Activated naive CD8-positive, alpha-beta T cell treated with anti-CD3 and anti-CD28 coated beads, Interleukin-2, amount 50 U/mL, for 24 hours (primary cell): ENCODE data around the gene VPS41.

Experiments
- ATAC-seq: fragments of 150-1000 bp; cut with Tn5 transposase; one replicate; pipeline ENCODE4 v1.10.0; 2021
- DNase-seq: peaks from one replicate; pipeline ENCODE4 v3.0.0; 2021
- H3K27ac Mint-ChIP-seq: one replicate; pipeline ENCODE4 v1.8.0; 2021; ENCODE audit warnings: mild to moderate bottlenecking, mixed read lengths
- H3K27me3 Mint-ChIP-seq: one replicate; pipeline ENCODE4 v1.8.0; 2021; ENCODE audit warnings: mixed read lengths
- H3K36me3 Mint-ChIP-seq: one replicate; pipeline ENCODE4 v1.8.0; 2021; ENCODE audit warnings: low read depth, mixed read lengths
- H3K4me1 Mint-ChIP-seq: one replicate; pipeline ENCODE4 v1.8.0; 2021; ENCODE audit warnings: mixed read lengths
- H3K4me3 Mint-ChIP-seq: one replicate; pipeline ENCODE4 v1.8.0; 2021; ENCODE audit warnings: mild to moderate bottlenecking, moderate library complexity, mixed read lengths
- H3K9me3 Mint-ChIP-seq: one replicate; pipeline ENCODE4 v1.8.0; 2021; ENCODE audit warnings: mixed read lengths

The VPS41 gene

DNA sequence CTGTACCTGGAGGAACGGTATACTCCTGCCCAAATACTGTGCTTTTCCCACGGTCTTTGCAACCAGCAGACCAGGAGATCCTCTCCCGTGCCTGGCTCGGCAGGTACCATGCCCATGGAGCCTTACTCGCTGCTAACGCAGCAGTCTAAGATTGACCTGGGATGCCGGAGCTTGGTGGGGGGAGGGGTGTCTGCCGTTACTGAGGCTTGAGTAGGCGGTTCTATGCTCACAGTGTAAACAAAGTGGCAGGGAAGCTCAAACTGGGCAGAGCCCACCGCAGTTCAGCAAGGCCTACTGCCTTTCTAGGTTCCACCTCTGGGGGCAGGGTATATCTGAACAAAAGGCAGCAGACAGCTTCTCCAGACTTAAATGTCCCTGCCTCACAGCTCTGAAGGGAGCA lies 22.7 kb downstream of the VPS41 start:
- peaks cover 26% of the 10 kb centered on the region for H3K4me1 Mint-ChIP-seq
- H3K4me3 Mint-ChIP-seq, result no peak overlapping the region
- no peaks in the 10 kb centered on the region for H3K27me3 Mint-ChIP-seq
- DNase-seq (no peak), ATAC-seq (no peak)
- peaks cover 16% of the 10 kb centered on the region for H3K9me3 Mint-ChIP-seq
- peaks cover 57% of the 10 kb centered on the region for H3K36me3 Mint-ChIP-seq
- H3K27ac Mint-ChIP-seq, result no peak overlapping the region

DNA sequence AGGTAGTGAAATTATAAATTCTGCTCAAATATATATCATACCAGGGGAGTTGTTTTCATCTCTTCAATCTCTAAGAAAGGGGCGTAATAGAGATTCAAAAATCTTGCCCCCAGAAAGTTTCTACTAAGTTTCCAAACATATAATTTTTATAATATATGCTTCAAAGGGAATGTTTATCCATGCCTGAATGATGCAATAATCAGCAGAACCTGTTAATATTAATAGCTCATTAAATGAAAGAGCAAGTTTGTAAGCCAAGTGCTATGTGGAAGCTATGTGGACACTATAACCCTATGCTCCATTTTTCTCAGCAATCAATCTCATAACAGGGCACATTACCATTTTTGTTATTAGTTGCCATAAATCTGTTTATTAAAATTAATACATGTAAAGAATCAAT lies 25.3 kb downstream of the VPS41 start:
- Mint-ChIP-seq H3K27ac (no peak overlapping the region), H3K4me3 (no peak overlapping the region), H3K4me1 (peaks cover 42% of the 10 kb centered on the region), H3K36me3 (peaks cover 44% of the 10 kb centered on the region), H3K9me3 (peaks cover 9% of the 10 kb centered on the region), H3K27me3 (no peaks in the 10 kb centered on the region)
- no peak for DNase-seq
- ATAC-seq, result no peak

DNA sequence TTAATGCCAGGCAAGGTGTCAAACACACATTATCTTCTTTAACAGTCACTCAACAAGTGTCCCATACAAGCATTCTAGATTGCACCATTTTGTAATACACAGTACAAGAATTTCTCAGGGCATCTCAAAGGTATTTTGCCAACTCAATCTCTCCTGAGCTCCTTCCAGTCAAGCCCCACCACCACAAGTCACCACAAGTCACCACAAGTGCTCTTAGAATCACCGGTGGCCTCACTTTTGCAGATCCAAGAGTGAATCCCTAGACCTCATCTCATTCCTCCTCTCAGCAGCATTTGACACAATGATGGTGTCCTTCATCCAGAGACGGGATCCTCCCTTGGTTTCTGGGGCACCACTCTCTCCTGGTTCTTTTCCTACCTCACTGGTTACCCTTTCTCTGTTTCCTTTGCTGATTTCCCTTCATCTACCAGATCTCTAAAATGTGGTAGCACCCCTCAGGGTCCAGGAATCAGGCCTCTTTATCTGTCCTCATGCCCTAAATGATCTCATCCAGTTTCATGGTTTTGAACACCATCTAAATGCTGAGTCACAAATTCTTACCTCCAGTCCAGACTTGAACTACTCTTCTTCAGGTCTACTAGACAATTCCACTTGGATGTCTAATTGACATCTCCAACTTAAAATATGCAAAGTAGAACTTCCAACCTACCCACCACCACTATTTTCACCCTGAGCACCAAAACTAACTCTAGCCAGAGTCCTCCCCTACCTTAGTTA lies 26.9 kb downstream of the VPS41 start:
- ATAC-seq, result peak; percentile 28
- no peak for DNase-seq
- Mint-ChIP-seq H3K36me3 (peaks cover 30% of the 10 kb centered on the region), H3K27me3 (no peaks in the 10 kb centered on the region), H3K27ac (no peak overlapping the region), H3K4me1 (peaks cover 42% of the 10 kb centered on the region), H3K4me3 (no peak overlapping the region), H3K9me3 (no peaks in the 10 kb centered on the region)

DNA sequence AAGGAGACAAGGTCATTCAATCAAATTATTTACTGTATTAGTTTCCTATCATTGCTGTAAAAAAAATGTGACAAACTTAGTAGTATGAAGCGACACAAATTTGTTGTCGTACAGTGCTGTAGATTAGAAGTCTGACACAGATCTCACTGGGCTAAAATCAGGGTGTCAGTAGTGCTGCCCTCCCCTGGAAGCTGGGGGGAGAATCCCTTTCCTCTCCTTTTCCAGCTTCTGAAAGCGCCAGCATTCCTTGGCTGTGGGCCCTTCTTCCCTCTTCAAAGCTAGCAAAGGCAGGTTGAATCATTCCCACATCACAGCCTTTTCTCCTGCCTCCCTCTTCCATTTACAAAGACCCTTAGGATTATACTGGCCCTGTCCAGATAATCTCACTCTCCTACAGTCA lies 28.0 kb downstream of the VPS41 start:
- ATAC-seq (no peak), DNase-seq (no peak)
- no peak overlapping the region for H3K27ac Mint-ChIP-seq
- H3K9me3 Mint-ChIP-seq, result no peaks in the 10 kb centered on the region
- H3K4me3 Mint-ChIP-seq, result no peak overlapping the region
- H3K4me1 Mint-ChIP-seq, result peaks cover 47% of the 10 kb centered on the region
- H3K27me3 Mint-ChIP-seq, result no peaks in the 10 kb centered on the region
- H3K36me3 Mint-ChIP-seq, result peaks cover 23% of the 10 kb centered on the region

DNA sequence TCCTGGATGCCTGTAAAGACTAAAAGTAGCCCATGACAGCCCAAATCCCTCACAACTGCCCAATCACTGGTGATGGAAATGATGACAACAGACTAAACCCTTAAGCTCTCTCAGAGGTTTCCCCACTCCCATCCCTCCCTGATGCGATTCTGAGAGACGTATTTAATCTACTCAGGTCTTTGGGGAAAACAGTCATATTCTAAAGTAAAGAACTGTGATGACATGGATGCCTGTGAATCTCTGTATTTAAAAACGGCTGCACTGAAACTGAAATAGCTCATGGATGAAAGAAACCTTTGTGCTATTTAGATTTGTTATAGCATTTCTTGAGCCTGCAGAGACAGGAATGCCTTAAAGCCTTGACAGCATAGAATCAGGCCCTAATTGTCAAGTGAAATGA lies 28.5 kb downstream of the VPS41 start:
- H3K27ac Mint-ChIP-seq, result no peak overlapping the region
- DNase-seq (no peak), ATAC-seq (no peak)
- no peaks in the 10 kb centered on the region for H3K9me3 Mint-ChIP-seq
- H3K36me3 Mint-ChIP-seq, result peaks cover 19% of the 10 kb centered on the region
- no peak overlapping the region for H3K4me3 Mint-ChIP-seq
- no peaks in the 10 kb centered on the region for H3K27me3 Mint-ChIP-seq
- peaks cover 47% of the 10 kb centered on the region for H3K4me1 Mint-ChIP-seq

DNA sequence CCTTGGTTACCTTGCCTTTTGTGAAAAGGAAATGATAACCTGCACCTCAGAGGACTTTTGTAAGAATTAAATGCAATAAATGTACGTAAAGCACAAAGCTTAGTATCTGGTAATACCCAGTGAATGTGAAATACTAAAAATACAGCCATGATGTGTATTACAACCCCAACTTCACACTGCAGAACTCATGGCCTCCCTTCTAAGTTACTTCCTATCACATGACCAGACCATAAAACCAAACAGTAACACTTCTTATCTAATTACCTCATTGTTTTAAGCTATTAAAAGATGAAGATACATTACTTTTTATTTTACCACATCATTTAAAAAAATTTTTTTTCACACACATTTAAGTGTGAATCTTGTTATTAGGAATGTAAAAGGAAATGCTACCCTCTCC lies 29.0 kb downstream of the VPS41 start:
- Mint-ChIP-seq H3K36me3 (peaks cover 17% of the 10 kb centered on the region), H3K27me3 (no peaks in the 10 kb centered on the region), H3K4me1 (peaks cover 47% of the 10 kb centered on the region), H3K27ac (no peak overlapping the region), H3K4me3 (no peak overlapping the region), H3K9me3 (no peaks in the 10 kb centered on the region)
- ATAC-seq (no peak), DNase-seq (no peak)

DNA sequence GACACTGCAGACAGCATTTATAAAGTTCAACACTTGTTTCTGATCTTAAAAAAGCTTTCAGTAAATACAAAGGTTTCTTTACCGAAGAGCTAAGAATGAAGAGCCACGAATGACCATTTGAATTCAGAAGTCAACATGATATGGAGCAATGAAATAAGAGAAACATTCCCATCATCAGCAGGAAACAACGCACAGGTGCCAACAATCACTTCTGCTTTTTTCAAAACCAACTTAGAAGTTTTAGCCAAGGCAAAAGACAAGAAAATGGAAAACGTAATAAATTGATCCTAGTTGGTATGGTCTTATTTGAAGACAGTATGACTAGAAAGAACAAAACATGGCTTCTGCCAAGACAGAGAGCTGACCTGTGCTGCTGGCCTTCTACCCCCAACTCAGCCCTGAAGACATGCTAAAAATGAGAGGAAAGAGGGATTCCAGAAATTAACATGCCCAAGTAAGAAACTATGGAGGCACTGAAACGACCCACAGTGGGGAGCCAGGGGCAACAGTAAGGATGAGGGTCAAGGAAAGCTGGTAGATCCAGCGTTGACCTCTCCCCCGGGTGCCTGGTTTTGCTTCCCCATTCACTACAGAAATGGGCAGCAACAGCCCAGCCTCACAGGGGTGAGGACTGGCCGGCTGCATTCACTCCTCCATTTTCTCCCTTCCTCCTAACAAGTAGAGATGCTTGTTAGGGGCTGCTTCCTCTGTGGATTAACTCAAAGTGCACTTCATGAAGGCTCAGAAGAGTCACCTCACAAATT lies 30.1 kb downstream of the VPS41 start:
- Mint-ChIP-seq H3K4me1 (peaks cover 43% of the 10 kb centered on the region), H3K27me3 (no peaks in the 10 kb centered on the region), H3K9me3 (no peaks in the 10 kb centered on the region), H3K4me3 (no peak overlapping the region), H3K27ac (no peak overlapping the region), H3K36me3 (peaks cover 15% of the 10 kb centered on the region)
- DNase-seq (no peak), ATAC-seq (no peak)

DNA sequence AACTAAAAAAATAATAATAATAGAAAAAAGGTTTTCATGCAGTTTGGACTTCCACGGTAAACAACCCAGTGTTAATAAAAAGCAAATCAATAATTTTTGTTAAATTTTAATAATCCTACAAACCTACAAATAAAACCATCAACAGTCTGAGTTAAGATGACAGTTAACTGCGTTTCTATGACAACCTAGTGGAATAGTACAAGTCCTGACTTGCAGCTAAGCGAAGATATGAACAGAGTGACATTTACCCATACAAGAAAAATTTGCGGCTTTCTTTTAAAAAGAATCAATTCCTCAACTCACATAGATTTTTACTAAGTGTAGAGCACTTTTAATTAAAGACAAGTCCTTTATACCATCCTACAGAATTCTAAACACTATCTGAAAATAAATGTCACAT lies 35.6 kb downstream of the VPS41 start:
- DNase-seq (no peak), ATAC-seq (no peak)
- H3K4me3 Mint-ChIP-seq, result no peak overlapping the region
- peaks cover 10% of the 10 kb centered on the region for H3K4me1 Mint-ChIP-seq
- H3K36me3 Mint-ChIP-seq, result peaks cover 7% of the 10 kb centered on the region
- no peak overlapping the region for H3K27ac Mint-ChIP-seq
- no peaks in the 10 kb centered on the region for H3K27me3 Mint-ChIP-seq
- H3K9me3 Mint-ChIP-seq, result no peaks in the 10 kb centered on the region

DNA sequence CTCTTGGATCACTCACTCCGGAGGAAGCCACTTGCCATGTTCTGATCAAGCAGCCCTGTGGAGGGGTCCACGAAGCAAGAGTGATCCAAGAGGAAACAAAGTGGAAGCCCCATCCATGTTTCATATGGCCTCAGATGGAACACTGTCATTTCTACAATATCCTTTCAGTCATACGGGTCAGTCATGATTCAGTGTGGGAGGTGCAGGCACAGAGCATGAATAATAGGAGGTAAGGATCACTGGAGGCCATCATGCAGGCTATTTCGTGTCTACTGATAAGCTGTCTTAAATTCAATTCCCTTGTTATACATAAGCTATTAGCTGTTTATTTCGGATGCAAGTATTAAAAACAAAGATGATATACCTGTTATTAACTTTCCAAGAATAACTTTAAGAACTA lies 36.8 kb downstream of the VPS41 start:
- no peak for ATAC-seq
- peaks cover 5% of the 10 kb centered on the region for H3K4me1 Mint-ChIP-seq
- H3K4me3 Mint-ChIP-seq, result no peak overlapping the region

DNA sequence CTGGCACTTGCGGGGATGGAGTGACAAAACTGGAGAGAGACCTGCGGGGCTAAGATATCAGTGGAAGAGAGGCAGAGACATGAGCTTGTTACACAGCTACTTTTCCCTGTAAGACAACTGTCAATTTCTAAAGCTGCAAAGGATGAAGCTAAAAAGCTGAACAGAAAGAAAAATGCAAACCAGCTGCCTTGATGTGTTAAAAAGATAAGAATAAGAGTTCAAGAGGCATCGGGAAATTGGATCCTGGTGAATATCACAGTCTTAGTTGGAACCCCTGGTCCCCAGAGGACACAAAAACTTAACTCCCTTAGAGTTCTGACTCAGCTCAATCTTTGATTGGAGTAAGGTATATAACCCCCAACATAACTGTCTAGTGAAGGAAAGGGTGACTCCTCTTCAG lies 38.8 kb downstream of the VPS41 start:
- ATAC-seq (no peak), DNase-seq (no peak)
- peaks cover 7% of the 10 kb centered on the region for H3K36me3 Mint-ChIP-seq
- no peak overlapping the region for H3K27ac Mint-ChIP-seq
- H3K27me3 Mint-ChIP-seq, result no peaks in the 10 kb centered on the region
- no peaks in the 10 kb centered on the region for H3K9me3 Mint-ChIP-seq
- no peaks in the 10 kb centered on the region for H3K4me1 Mint-ChIP-seq
- no peak overlapping the region for H3K4me3 Mint-ChIP-seq

More for the DNA sequence above, 36.8 kb downstream of the VPS41 start:
- H3K9me3 Mint-ChIP-seq, result no peaks in the 10 kb centered on the region
- no peaks in the 10 kb centered on the region for H3K27me3 Mint-ChIP-seq
- DNase-seq, result no peak
- H3K27ac Mint-ChIP-seq, result no peak overlapping the region
- peaks cover 7% of the 10 kb centered on the region for H3K36me3 Mint-ChIP-seq

DNA sequence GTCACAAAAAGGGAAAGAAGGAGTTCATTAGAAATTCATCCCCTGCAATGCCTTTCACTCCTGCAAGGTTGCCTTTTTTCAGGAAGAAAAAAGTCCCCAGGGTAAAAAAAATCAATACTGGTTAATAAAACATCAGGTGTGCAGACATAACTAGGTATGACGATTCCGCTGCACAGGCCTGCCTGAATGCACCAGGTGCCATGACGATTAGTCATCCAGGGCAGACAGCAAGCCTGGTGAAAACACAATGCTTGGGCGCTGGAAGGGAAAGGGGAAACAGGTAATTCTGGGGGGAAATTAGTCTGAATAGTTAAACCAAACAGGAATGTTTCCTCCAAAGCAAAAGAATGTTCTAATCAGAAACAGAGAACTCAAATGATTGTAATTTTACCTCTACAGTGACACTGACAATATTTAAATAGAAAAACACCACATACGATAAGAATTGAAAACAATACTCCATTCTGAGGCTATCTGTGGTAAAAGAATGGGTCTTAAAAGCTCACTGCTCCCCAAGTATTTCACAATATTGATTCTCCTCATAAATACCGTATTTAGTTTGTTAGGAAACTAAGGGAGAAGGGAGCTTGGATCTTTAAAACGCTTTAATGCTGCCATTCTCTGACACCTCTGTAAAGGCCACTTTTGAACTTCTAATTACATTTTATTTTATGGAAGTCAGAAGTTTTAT lies 45.2 kb downstream of the VPS41 start:
- Mint-ChIP-seq H3K36me3 (peaks cover 21% of the 10 kb centered on the region), H3K27ac (no peak overlapping the region), H3K4me3 (no peak overlapping the region), H3K27me3 (no peaks in the 10 kb centered on the region), H3K9me3 (no peaks in the 10 kb centered on the region), H3K4me1 (no peaks in the 10 kb centered on the region)
- ATAC-seq, result no peak
- DNase-seq, result no peak

DNA sequence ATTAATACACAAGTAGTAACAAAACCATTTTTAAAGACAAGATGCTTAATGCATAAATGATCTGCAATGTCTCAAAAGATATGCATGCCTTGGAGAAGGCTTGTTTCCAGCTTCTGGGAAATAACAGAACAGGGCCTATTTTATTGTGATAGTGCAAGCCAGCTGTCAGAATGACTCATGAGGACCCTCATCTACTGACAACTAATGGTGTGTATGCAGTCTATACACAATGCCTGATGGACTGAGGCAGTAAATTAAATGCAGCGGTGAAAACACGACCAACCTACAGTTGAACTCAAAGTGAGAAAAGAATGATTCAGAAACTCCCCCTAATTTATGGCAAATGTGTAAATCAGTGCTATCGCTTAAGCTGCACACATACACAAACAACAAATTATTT lies 46.3 kb downstream of the VPS41 start:
- Mint-ChIP-seq H3K36me3 (peaks cover 24% of the 10 kb centered on the region), H3K4me1 (no peaks in the 10 kb centered on the region), H3K9me3 (no peaks in the 10 kb centered on the region), H3K27ac (no peak overlapping the region), H3K4me3 (no peak overlapping the region), H3K27me3 (no peaks in the 10 kb centered on the region)
- DNase-seq (no peak), ATAC-seq (no peak)

DNA sequence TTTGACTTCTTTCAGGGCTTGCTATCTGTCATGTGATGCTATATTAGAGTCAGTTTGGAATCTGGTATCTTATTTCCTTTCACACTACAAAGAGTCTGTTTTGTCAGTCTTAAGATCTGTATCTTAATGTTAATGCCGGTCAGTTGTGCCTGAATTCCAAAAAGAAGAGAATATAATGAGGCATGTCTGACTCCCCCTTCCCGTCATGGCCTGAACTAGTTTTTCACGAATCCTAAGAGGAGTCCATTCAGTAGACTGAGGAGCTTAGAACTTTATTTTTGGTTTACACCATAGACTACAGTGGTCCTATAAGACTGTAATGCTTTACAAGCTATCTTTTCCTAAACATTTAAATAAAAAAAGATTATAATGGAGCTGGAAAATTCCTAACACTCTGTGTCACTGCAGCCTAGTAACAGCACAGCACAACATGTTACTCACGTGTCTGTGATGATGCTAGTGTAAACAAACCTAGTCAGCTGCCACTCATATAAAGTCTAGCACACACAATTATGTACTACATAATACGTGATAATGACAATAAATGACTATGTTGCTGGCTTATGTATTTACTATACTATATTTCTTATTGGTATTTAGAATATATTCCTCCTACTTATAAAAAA lies 50.6 kb downstream of the VPS41 start:
- Mint-ChIP-seq H3K27me3 (no peaks in the 10 kb centered on the region), H3K27ac (no peak overlapping the region), H3K4me3 (no peak overlapping the region), H3K4me1 (peaks cover 16% of the 10 kb centered on the region), H3K9me3 (no peaks in the 10 kb centered on the region), H3K36me3 (peaks cover 36% of the 10 kb centered on the region)
- ATAC-seq (no peak), DNase-seq (no peak)

DNA sequence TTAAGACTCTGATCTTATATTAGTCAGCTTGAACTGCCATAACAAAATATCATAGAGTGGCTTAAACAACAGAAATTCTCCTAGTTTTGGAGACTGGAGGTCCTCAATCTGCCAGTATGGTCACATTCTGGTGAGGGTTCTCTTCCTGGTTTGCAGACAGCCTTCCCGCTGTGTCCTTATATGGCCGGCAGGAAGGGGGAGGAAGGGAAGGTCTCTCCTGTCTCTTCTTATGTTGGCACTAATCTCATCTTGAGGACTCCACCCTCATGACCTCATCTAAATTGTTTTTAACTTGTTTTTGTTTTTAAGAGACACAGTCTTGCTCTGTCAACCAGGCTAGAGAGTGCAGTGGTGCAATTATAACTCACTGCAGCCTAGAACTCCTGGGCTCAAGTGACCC lies 53.1 kb downstream of the VPS41 start:
- no peaks in the 10 kb centered on the region for H3K9me3 Mint-ChIP-seq

More for the DNA sequence above, 53.1 kb downstream of the VPS41 start:
- Mint-ChIP-seq H3K4me1 (peaks cover 17% of the 10 kb centered on the region), H3K27me3 (no peaks in the 10 kb centered on the region), H3K36me3 (peaks cover 25% of the 10 kb centered on the region), H3K27ac (no peak overlapping the region), H3K4me3 (no peak overlapping the region)
- no peak for ATAC-seq
- no peak for DNase-seq
